Measurements from ENCODE around the gene MRPL9. TPM values are rescaled to one million over a fixed set of nuclear protein-coding genes. Genes with fewer than 3 reads are reported as not detected.
A peak's percentile ranks its signal among the peaks of the same experiment; 100 is the strongest.
"Not testable (repeated sequence)": the region's sequence is repeated elsewhere in the genome, so short reads cannot be mapped to it uniquely, and the experiment has no call there.

Gene MRPL9
- total and polyA plus RNA-seq, 4 donors = 59.1 to 91.3 (median 86.5) TPM

GRCh38 chr1:151790071-151790939 lies 27.0 kb upstream of the MRPL9 start, which contains the start of gene TDRKH:
Gene TDRKH, minus strand, starts transcription at chr1:151790500. Its CDS starts 7,478 bp downstream, at chr1:151783022.
- H3K4me1 ChIP-seq (ENCODE audit: control insufficient read depth, insufficient read depth, low read length) = no peaks in the 10 kb centered on the region
- H3K27ac ChIP-seq (ENCODE audit: low read depth, low read length) = peak within 1 kb of the TSS; percentile 82
- H3K27me3 ChIP-seq (ENCODE audit: control insufficient read depth, insufficient read depth, low read length) = no peaks in the 10 kb centered on the region
- peak within 1 kb of the TSS; percentile 83 for H3K4me3 ChIP-seq (ENCODE audit: low read depth, low read length)
- DNase-seq (ENCODE audit: low read depth in 4 of 6, low spot score in 6 of 6) = peak; percentile 92 to 100 (median 98)
- no peaks in the 10 kb centered on the region for H3K36me3 ChIP-seq (ENCODE audit: control insufficient read depth, insufficient read depth, low read length)
- WGBS (ENCODE audit: insufficient coverage) = under 1% methylated on average over 56 of the region's 58 CpGs
- no peaks in the 10 kb centered on the region for H3K9me3 ChIP-seq (ENCODE audit: control insufficient read depth, insufficient read depth, low read length)

- H3K4me3 ChIP-seq (ENCODE audit: low read depth, low read length) = no peak overlapping the region
- no peaks in the 10 kb centered on the region for H3K4me1 ChIP-seq (ENCODE audit: control insufficient read depth, insufficient read depth, low read length)
- no CpG with 5 or more reads among the region's 3 CpGs for WGBS (ENCODE audit: insufficient coverage)
- H3K27me3 ChIP-seq (ENCODE audit: control insufficient read depth, insufficient read depth, low read length) = no peaks in the 10 kb centered on the region
- H3K27ac ChIP-seq (ENCODE audit: low read depth, low read length) = no peak overlapping the region
- no peaks in the 10 kb centered on the region for H3K9me3 ChIP-seq (ENCODE audit: control insufficient read depth, insufficient read depth, low read length)
- no peaks in the 10 kb centered on the region for H3K36me3 ChIP-seq (ENCODE audit: control insufficient read depth, insufficient read depth, low read length)
- no peak for DNase-seq (ENCODE audit: low read depth in 4 of 6, low spot score in 6 of 6)
These were observed 24.4 kb upstream of the MRPL9 start for GRCh38 chr1:151787689-151788088.

GRCh38 chr1:151783796-151784195 lies 20.5 kb upstream of the MRPL9 start:
- no peak for DNase-seq (ENCODE audit: low read depth in 4 of 6, low spot score in 6 of 6)
- WGBS (ENCODE audit: insufficient coverage) = 94% methylated on average over 2 of the region's 2 CpGs
- H3K4me3 ChIP-seq (ENCODE audit: low read depth, low read length) = no peak overlapping the region
- H3K9me3 ChIP-seq (ENCODE audit: control insufficient read depth, insufficient read depth, low read length) = no peaks in the 10 kb centered on the region
- H3K36me3 ChIP-seq (ENCODE audit: control insufficient read depth, insufficient read depth, low read length) = peaks cover 3% of the 10 kb centered on the region
- H3K27ac ChIP-seq (ENCODE audit: low read depth, low read length) = no peak overlapping the region
- no peaks in the 10 kb centered on the region for H3K4me1 ChIP-seq (ENCODE audit: control insufficient read depth, insufficient read depth, low read length)
- no peaks in the 10 kb centered on the region for H3K27me3 ChIP-seq (ENCODE audit: control insufficient read depth, insufficient read depth, low read length)

GRCh38 chr1:151782741-151783140 lies 19.4 kb upstream of the MRPL9 start:
- H3K36me3 ChIP-seq (ENCODE audit: control insufficient read depth, insufficient read depth, low read length) = peaks cover 7% of the 10 kb centered on the region
- no peaks in the 10 kb centered on the region for H3K9me3 ChIP-seq (ENCODE audit: control insufficient read depth, insufficient read depth, low read length)
- 83% methylated on average over 2 of the region's 3 CpGs for WGBS (ENCODE audit: insufficient coverage)
- H3K4me3 ChIP-seq (ENCODE audit: low read depth, low read length) = no peak overlapping the region
- H3K27me3 ChIP-seq (ENCODE audit: control insufficient read depth, insufficient read depth, low read length) = no peaks in the 10 kb centered on the region
- H3K4me1 ChIP-seq (ENCODE audit: control insufficient read depth, insufficient read depth, low read length) = no peaks in the 10 kb centered on the region
- no peak for DNase-seq (ENCODE audit: low read depth in 4 of 6, low spot score in 6 of 6)
- no peak overlapping the region for H3K27ac ChIP-seq (ENCODE audit: low read depth, low read length)

- not testable (repeated sequence) for H3K9me3 ChIP-seq (ENCODE audit: control insufficient read depth, insufficient read depth, low read length); DNase-seq (ENCODE audit: low read depth in 4 of 6, low spot score in 6 of 6); H3K4me3 ChIP-seq (ENCODE audit: low read depth, low read length); H3K27ac ChIP-seq (ENCODE audit: low read depth, low read length); H3K27me3 ChIP-seq (ENCODE audit: control insufficient read depth, insufficient read depth, low read length); H3K4me1 ChIP-seq (ENCODE audit: control insufficient read depth, insufficient read depth, low read length); H3K36me3 ChIP-seq (ENCODE audit: control insufficient read depth, insufficient read depth, low read length)
- WGBS (ENCODE audit: insufficient coverage) = 90% methylated on average over 5 of the region's 5 CpGs
These were observed 18.7 kb upstream of the MRPL9 start for GRCh38 chr1:151782026-151782425.

GRCh38 chr1:151780736-151781135 lies 17.4 kb upstream of the MRPL9 start:
- H3K4me1 ChIP-seq (ENCODE audit: control insufficient read depth, insufficient read depth, low read length); H3K27me3 ChIP-seq (ENCODE audit: control insufficient read depth, insufficient read depth, low read length); H3K27ac ChIP-seq (ENCODE audit: low read depth, low read length); H3K9me3 ChIP-seq (ENCODE audit: control insufficient read depth, insufficient read depth, low read length); DNase-seq (ENCODE audit: low read depth in 4 of 6, low spot score in 6 of 6); H3K4me3 ChIP-seq (ENCODE audit: low read depth, low read length): not testable (repeated sequence)
- 98% methylated on average over 4 of the region's 5 CpGs for WGBS (ENCODE audit: insufficient coverage)
- H3K36me3 ChIP-seq (ENCODE audit: control insufficient read depth, insufficient read depth, low read length) = peaks cover 14% of the 10 kb centered on the region

- no peaks in the 10 kb centered on the region for H3K27me3 ChIP-seq (ENCODE audit: control insufficient read depth, insufficient read depth, low read length)
- peaks cover 14% of the 10 kb centered on the region for H3K36me3 ChIP-seq (ENCODE audit: control insufficient read depth, insufficient read depth, low read length)
- no peak overlapping the region for H3K27ac ChIP-seq (ENCODE audit: low read depth, low read length)
- no peak overlapping the region for H3K4me3 ChIP-seq (ENCODE audit: low read depth, low read length)
- no peak for DNase-seq (ENCODE audit: low read depth in 4 of 6, low spot score in 6 of 6)
- 86% methylated on average over 2 of the region's 4 CpGs for WGBS (ENCODE audit: insufficient coverage)
- H3K9me3 ChIP-seq (ENCODE audit: control insufficient read depth, insufficient read depth, low read length) = no peaks in the 10 kb centered on the region
- H3K4me1 ChIP-seq (ENCODE audit: control insufficient read depth, insufficient read depth, low read length) = no peaks in the 10 kb centered on the region
These were observed 16.6 kb upstream of the MRPL9 start for GRCh38 chr1:151779852-151780251.

GRCh38 chr1:151777317-151777716 lies 14.0 kb upstream of the MRPL9 start:
- DNase-seq (ENCODE audit: low read depth in 4 of 6, low spot score in 6 of 6) = no peak
- no peak overlapping the region for H3K27ac ChIP-seq (ENCODE audit: low read depth, low read length)
- H3K4me3 ChIP-seq (ENCODE audit: low read depth, low read length) = no peak overlapping the region
- 100% methylated on average over 1 of the region's 4 CpGs for WGBS (ENCODE audit: insufficient coverage)
- H3K9me3 ChIP-seq (ENCODE audit: control insufficient read depth, insufficient read depth, low read length) = no peaks in the 10 kb centered on the region
- H3K36me3 ChIP-seq (ENCODE audit: control insufficient read depth, insufficient read depth, low read length) = peaks cover 17% of the 10 kb centered on the region
- no peaks in the 10 kb centered on the region for H3K4me1 ChIP-seq (ENCODE audit: control insufficient read depth, insufficient read depth, low read length)
- H3K27me3 ChIP-seq (ENCODE audit: control insufficient read depth, insufficient read depth, low read length) = no peaks in the 10 kb centered on the region

- no peak for DNase-seq (ENCODE audit: low read depth in 4 of 6, low spot score in 6 of 6)
- WGBS (ENCODE audit: insufficient coverage) = no CpG with 5 or more reads among the region's 3 CpGs
- Histone ChIP-seq H3K36me3 (ENCODE audit: control insufficient read depth, insufficient read depth, low read length) (peaks cover 17% of the 10 kb centered on the region), H3K9me3 (ENCODE audit: control insufficient read depth, insufficient read depth, low read length) (no peaks in the 10 kb centered on the region), H3K4me3 (ENCODE audit: low read depth, low read length) (no peak overlapping the region), H3K4me1 (ENCODE audit: control insufficient read depth, insufficient read depth, low read length) (no peaks in the 10 kb centered on the region), H3K27ac (ENCODE audit: low read depth, low read length) (no peak overlapping the region), H3K27me3 (ENCODE audit: control insufficient read depth, insufficient read depth, low read length) (no peaks in the 10 kb centered on the region)
These were observed 13.4 kb upstream of the MRPL9 start for GRCh38 chr1:151776665-151777062.
